Breast epithelium (tissue), 4 donors: ENCODE results near the gene CSN2. TPM values are rescaled to one million over a fixed set of nuclear protein-coding genes. Genes with fewer than 3 reads are reported as not detected.

Experiments used
- DNase-seq, 2 donors: peaks; one replicate each; pipeline ENCODE4 v3.0.0-alpha.2; 2019; ENCODE audit warnings: low spot score in 2 of 2
- H3K27ac ChIP-seq, 2 donors: fragments of 200-600 bp; sonication (generic) in 1 of 2; one replicate each; pipeline ENCODE4 v1.5.1; 2016 to 2019; ENCODE audit warnings: mild to moderate bottlenecking in 1 of 2
- H3K27me3 ChIP-seq, 2 donors: fragments of 200-600 bp; sonication (generic) in 1 of 2; one replicate each; pipeline versions ENCODE4 v1.5.1 to v1.6.0; 2017 to 2019; ENCODE audit warnings: control low read depth in 1 of 2, mild to moderate bottlenecking in 1 of 2
- H3K36me3 ChIP-seq: fragments of 200-600 bp; one replicate; pipeline ENCODE4 v1.5.1; 2019
- H3K4me1 ChIP-seq, 2 donors: fragments of 200-600 bp; sonication (generic); one replicate each; pipeline ENCODE4 v1.5.1; 2016 to 2019; ENCODE audit warnings: control low read depth in 1 of 2
- H3K4me3 ChIP-seq, 3 donors: fragments of 200-600 bp; sonication (generic); 1 replicate in 2 of 3; 2 replicates in 1 of 3; pipeline ENCODE4 v1.5.1; 2016 to 2019; ENCODE audit warnings: mild to moderate bottlenecking in 3 of 3, moderate library complexity in 2 of 3
- H3K9me3 ChIP-seq, 2 donors: fragments of 200-600 bp; sonication (generic) in 1 of 2; one replicate each; pipeline ENCODE4 v1.5.1; 2016 to 2019; ENCODE audit warnings: control low read depth in 1 of 2
- CTCF ChIP-seq, 3 donors: fragments of 450-650 bp; IDR thresholded peaks; one replicate each; pipeline ENCODE4 v1.5.1; 2016 to 2017; ENCODE audit warnings: antibody characterized with exemption in 3 of 3, mild to moderate bottlenecking in 3 of 3, moderate library complexity in 3 of 3
- POLR2A ChIP-seq: fragments of 450-650 bp; IDR thresholded peaks from one replicate; pipeline ENCODE4 v1.6.1; 2016; ENCODE audit warnings: antibody characterized with exemption, mild to moderate bottlenecking, moderate library complexity
- POLR2AphosphoS5 ChIP-seq, 3 donors: sonication (generic); formaldehyde crosslinking; IDR thresholded peaks; one replicate each; pipeline ENCODE4 v1.6.1; 2017; ENCODE audit warnings: antibody characterized with exemption in 3 of 3
- intact Hi-C: fragments of 100-400 bp; cut with DNase I; formaldehyde crosslinking; loops from one replicate; pipeline ENCODE4 v1.15.1; 2023; ENCODE audit warnings: low total_unique reads
- total RNA-seq, 3 donors: library from RNA; depleted of rRNA; stranded (reverse); fragments of >200 nt; gene quantifications; one replicate each; pipeline ENCODE4 v1.1.0, GENCODE V29; 2016

CSN2 gene
- total RNA-seq, 3 donors from 2014 or later = not detected

DNA sequence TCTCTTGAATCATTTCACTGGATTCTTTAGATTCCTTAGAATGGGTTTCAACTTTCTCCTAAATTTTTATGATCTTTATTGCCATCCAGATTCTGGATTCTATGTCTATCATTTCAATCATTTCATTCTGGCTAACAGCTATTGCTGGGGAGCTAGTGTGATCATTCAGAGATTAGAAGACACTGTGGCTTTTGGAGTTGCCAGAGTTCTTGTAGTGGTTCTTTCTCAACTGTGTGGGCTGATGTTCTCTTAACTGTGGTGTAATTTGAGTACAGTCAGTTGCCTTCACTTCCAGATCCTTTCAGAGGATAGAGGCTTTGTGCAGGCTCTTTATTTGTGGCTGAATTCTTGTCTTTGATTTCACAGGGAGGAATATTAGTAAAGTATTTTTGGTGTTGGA, 12.1 kb upstream of the CSN2 start:
- H3K9me3 ChIP-seq = no peaks in the 10 kb centered on the region
- no peak for DNase-seq
- intact Hi-C loops = no loop called here
- H3K36me3 ChIP-seq = no peaks in the 10 kb centered on the region
- H3K4me1 ChIP-seq = no peaks in the 10 kb centered on the region
- H3K4me3 ChIP-seq = no peak overlapping the region
- H3K27ac ChIP-seq = no peak overlapping the region
- TF ChIP-seq CTCF (IDR thresholded peaks at IDR 0.05) = no peak
- TF ChIP-seq POLR2AphosphoS5 (IDR thresholded peaks at IDR 0.05) = no peak
- no peak for TF ChIP-seq POLR2A
- no peaks in the 10 kb centered on the region for H3K27me3 ChIP-seq

- no peaks in the 10 kb centered on the region for H3K4me1 ChIP-seq
- H3K4me3 ChIP-seq = no peak overlapping the region
- no peaks in the 10 kb centered on the region for H3K27me3 ChIP-seq
- no peaks in the 10 kb centered on the region for H3K36me3 ChIP-seq
- no peaks in the 10 kb centered on the region for H3K9me3 ChIP-seq
- no peak for DNase-seq
- TF ChIP-seq POLR2A = no peak
- TF ChIP-seq CTCF (IDR thresholded peaks at IDR 0.05) = no peak
- no peak for TF ChIP-seq POLR2AphosphoS5 (IDR thresholded peaks at IDR 0.05)
- no peak overlapping the region for H3K27ac ChIP-seq
- intact Hi-C loops = no loop called here
Observed at GRCh38 chr4:69974631-69975030, 9.1 kb upstream of the CSN2 start.

DNA sequence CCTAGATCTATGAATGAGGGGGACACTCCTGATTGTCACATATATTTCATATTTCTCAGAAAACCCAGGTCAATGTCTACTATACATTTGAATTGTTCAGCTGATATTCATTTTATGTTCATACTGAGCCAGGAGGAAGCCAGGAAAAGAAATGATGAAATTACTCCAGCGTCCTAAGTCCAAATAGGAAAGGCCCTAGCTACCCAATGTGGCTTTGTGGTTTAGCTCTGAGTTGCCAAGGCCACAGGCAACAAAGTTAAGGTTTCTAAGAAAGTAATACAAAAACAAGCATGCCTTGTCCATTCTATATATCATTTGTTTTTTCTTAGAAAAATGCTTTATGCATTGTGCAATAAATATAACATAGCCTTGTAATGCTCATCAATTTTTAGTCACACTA, 4.5 kb upstream of the CSN2 start:
- no peak overlapping the region for H3K4me3 ChIP-seq
- no peak overlapping the region for H3K27ac ChIP-seq
- intact Hi-C loops = no loop called here
- no peaks in the 10 kb centered on the region for H3K9me3 ChIP-seq
- H3K36me3 ChIP-seq = no peaks in the 10 kb centered on the region
- no peaks in the 10 kb centered on the region for H3K4me1 ChIP-seq
- no peaks in the 10 kb centered on the region for H3K27me3 ChIP-seq
- TF ChIP-seq CTCF (IDR thresholded peaks at IDR 0.05) = no peak
- no peak for TF ChIP-seq POLR2A
- TF ChIP-seq POLR2AphosphoS5 (IDR thresholded peaks at IDR 0.05) = no peak
- DNase-seq = no peak

GRCh38 chr4:69957209-69957608, 8.3 kb downstream of the CSN2 start:
- TF ChIP-seq POLR2A (no peak), CTCF (IDR thresholded peaks at IDR 0.05) (no peak), POLR2AphosphoS5 (IDR thresholded peaks at IDR 0.05) (no peak)
- H3K4me3 ChIP-seq = no peak overlapping the region
- H3K27me3 ChIP-seq = no peaks in the 10 kb centered on the region
- no peak for DNase-seq
- intact Hi-C loops = no loop called here
- no peaks in the 10 kb centered on the region for H3K9me3 ChIP-seq
- H3K27ac ChIP-seq = no peak overlapping the region
- H3K36me3 ChIP-seq = no peaks in the 10 kb centered on the region
- H3K4me1 ChIP-seq = no peaks in the 10 kb centered on the region

DNA sequence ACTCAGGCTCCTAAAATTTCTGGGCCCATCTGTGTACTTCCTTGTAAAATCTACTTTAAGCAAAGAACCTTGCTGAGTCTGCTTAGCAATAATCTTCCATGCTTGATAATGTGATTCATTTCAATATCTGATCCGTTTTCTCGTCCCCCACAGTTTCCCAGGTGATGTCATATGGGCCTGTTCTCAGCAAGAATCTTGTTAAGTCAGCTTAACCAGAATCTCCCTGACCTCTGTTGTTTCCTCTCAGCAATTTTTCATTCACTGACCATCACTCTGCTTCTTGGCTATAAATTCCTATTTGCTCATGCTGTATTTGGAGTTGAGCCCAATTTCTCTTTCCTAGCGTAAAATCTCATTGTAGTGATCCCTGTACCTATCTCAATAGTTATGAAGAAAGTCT, 13.9 kb downstream of the CSN2 start:
- no peaks in the 10 kb centered on the region for H3K36me3 ChIP-seq
- H3K27ac ChIP-seq = no peak overlapping the region
- H3K4me3 ChIP-seq = no peak overlapping the region
- TF ChIP-seq POLR2A = no peak
- TF ChIP-seq CTCF (IDR thresholded peaks at IDR 0.05) = no peak
- TF ChIP-seq POLR2AphosphoS5 (IDR thresholded peaks at IDR 0.05) = no peak
- no peaks in the 10 kb centered on the region for H3K9me3 ChIP-seq
- intact Hi-C loops = no loop called here
- no peaks in the 10 kb centered on the region for H3K4me1 ChIP-seq
- no peak for DNase-seq
- H3K27me3 ChIP-seq = no peaks in the 10 kb centered on the region
